Activated naive CD4-positive, alpha-beta T cell treated with anti-CD3 and anti-CD28 coated beads, Interleukin-2, amount 10 ng/mL, durations not matched to agents 7 days and 5 days (primary cell): ENCODE results near the gene AK4.

Experiments used
- CTCF ChIA-PET: fragments of 350-600 bp; sonication (Branson Sonifier 250); formaldehyde crosslinking; loops from one replicate; lab custom pipeline; 2021; ENCODE audit warnings: antibody characterized with exemption; lab: Charles Lee
- DNase-seq: peaks from one replicate; pipeline ENCODE4 v3.0.0-alpha.2; 2020
- H3K27ac Mint-ChIP-seq: one replicate; pipeline ENCODE4 v1.8.0; 2021; ENCODE audit warnings: mild to moderate bottlenecking, moderate library complexity, mixed read lengths
- H3K27me3 Mint-ChIP-seq: one replicate; pipeline ENCODE4 v1.8.0; 2021; ENCODE audit warnings: mild to moderate bottlenecking, mixed read lengths
- H3K36me3 Mint-ChIP-seq: one replicate; pipeline ENCODE4 v1.8.0; 2021; ENCODE audit warnings: mixed read lengths
- H3K4me1 Mint-ChIP-seq: one replicate; pipeline ENCODE4 v1.8.0; 2021; ENCODE audit warnings: mixed read lengths
- H3K4me3 Mint-ChIP-seq: one replicate; pipeline ENCODE4 v1.8.0; 2021; ENCODE audit warnings: mild to moderate bottlenecking, moderate library complexity, mixed read lengths
- H3K9me3 Mint-ChIP-seq: one replicate; pipeline ENCODE4 v1.8.0; 2021; ENCODE audit warnings: mixed read lengths

Gene AK4

GRCh38 chr1:65176056-65176450 lies 28.1 kb downstream of the AK4 start:
- CTCF ChIA-PET, result no interaction called here

GRCh38 chr1:65176591-65176990 lies 28.6 kb downstream of the AK4 start:
- Mint-ChIP-seq H3K4me1 (no peaks in the 10 kb centered on the region), H3K27ac (no peak overlapping the region), H3K9me3 (no peaks in the 10 kb centered on the region), H3K36me3 (no peaks in the 10 kb centered on the region), H3K27me3 (peaks cover 3% of the 10 kb centered on the region), H3K4me3 (no peak overlapping the region)
- no peak for DNase-seq
- CTCF ChIA-PET, result no interaction called here

More at GRCh38 chr1:65176056-65176450, 28.1 kb downstream of the AK4 start:
- no peak overlapping the region for H3K4me3 Mint-ChIP-seq
- H3K36me3 Mint-ChIP-seq, result no peaks in the 10 kb centered on the region
- H3K9me3 Mint-ChIP-seq, result no peaks in the 10 kb centered on the region
- no peak for DNase-seq
- peaks cover 3% of the 10 kb centered on the region for H3K27me3 Mint-ChIP-seq
- H3K4me1 Mint-ChIP-seq, result no peaks in the 10 kb centered on the region
- H3K27ac Mint-ChIP-seq, result no peak overlapping the region

GRCh38 chr1:65177457-65177856 lies 29.5 kb downstream of the AK4 start:
- no peak overlapping the region for H3K4me3 Mint-ChIP-seq
- no peak for DNase-seq
- no peaks in the 10 kb centered on the region for H3K9me3 Mint-ChIP-seq
- H3K4me1 Mint-ChIP-seq, result no peaks in the 10 kb centered on the region
- no peak overlapping the region for H3K27ac Mint-ChIP-seq
- H3K27me3 Mint-ChIP-seq, result peaks cover 3% of the 10 kb centered on the region
- CTCF ChIA-PET, result no interaction called here
- H3K36me3 Mint-ChIP-seq, result no peaks in the 10 kb centered on the region

- DNase-seq, result no peak
- Mint-ChIP-seq H3K36me3 (no peaks in the 10 kb centered on the region), H3K4me1 (no peaks in the 10 kb centered on the region), H3K27me3 (peaks cover 3% of the 10 kb centered on the region), H3K4me3 (no peak overlapping the region), H3K27ac (no peak overlapping the region), H3K9me3 (no peaks in the 10 kb centered on the region)
- CTCF ChIA-PET, result no interaction called here
These were observed 30.2 kb downstream of the AK4 start for GRCh38 chr1:65178235-65178634.

GRCh38 chr1:65179148-65179547 lies 31.1 kb downstream of the AK4 start:
- Mint-ChIP-seq H3K4me1 (no peaks in the 10 kb centered on the region), H3K9me3 (no peaks in the 10 kb centered on the region), H3K27me3 (peaks cover 3% of the 10 kb centered on the region), H3K27ac (no peak overlapping the region), H3K36me3 (no peaks in the 10 kb centered on the region), H3K4me3 (no peak overlapping the region)
- CTCF ChIA-PET, result no interaction called here
- no peak for DNase-seq

- DNase-seq, result no peak
- no peaks in the 10 kb centered on the region for H3K4me1 Mint-ChIP-seq
- no peak overlapping the region for H3K27ac Mint-ChIP-seq
- CTCF ChIA-PET, result interaction anchor here (1.4 to 1.6 kb wide), 2 partner anchors 11 to 28 kb away, joined by 3 to 4 read pairs; no protein-coding TSS in a partner anchor
- H3K27me3 Mint-ChIP-seq, result peaks cover 3% of the 10 kb centered on the region
- H3K4me3 Mint-ChIP-seq, result no peak overlapping the region
- H3K36me3 Mint-ChIP-seq, result no peaks in the 10 kb centered on the region
- H3K9me3 Mint-ChIP-seq, result no peaks in the 10 kb centered on the region
These were observed 33.0 kb downstream of the AK4 start for GRCh38 chr1:65180977-65181376.

- Mint-ChIP-seq H3K4me3 (no peak overlapping the region), H3K27me3 (no peaks in the 10 kb centered on the region), H3K27ac (no peak overlapping the region), H3K36me3 (no peaks in the 10 kb centered on the region), H3K4me1 (no peaks in the 10 kb centered on the region), H3K9me3 (no peaks in the 10 kb centered on the region)
- no peak for DNase-seq
- CTCF ChIA-PET, result interaction anchor here (1.5 kb wide), 1 partner anchor 26 kb away, joined by 4 read pairs; no protein-coding TSS in a partner anchor
These were observed 34.8 kb downstream of the AK4 start for GRCh38 chr1:65182658-65183268.

GRCh38 chr1:65189576-65190115 lies 41.6 kb downstream of the AK4 start:
- no peaks in the 10 kb centered on the region for H3K9me3 Mint-ChIP-seq
- H3K36me3 Mint-ChIP-seq, result peaks cover 23% of the 10 kb centered on the region
- H3K4me1 Mint-ChIP-seq, result peaks cover 7% of the 10 kb centered on the region
- CTCF ChIA-PET, result interaction anchor here (1.1 kb wide), 1 partner anchor 19 kb away, joined by 3 read pairs; no protein-coding TSS in a partner anchor
- H3K27me3 Mint-ChIP-seq, result no peaks in the 10 kb centered on the region
- no peak overlapping the region for H3K4me3 Mint-ChIP-seq
- no peak for DNase-seq
- no peak overlapping the region for H3K27ac Mint-ChIP-seq

- DNase-seq, result no peak
- Mint-ChIP-seq H3K4me1 (peaks cover 7% of the 10 kb centered on the region), H3K27me3 (no peaks in the 10 kb centered on the region), H3K4me3 (no peak overlapping the region), H3K27ac (no peak overlapping the region), H3K9me3 (no peaks in the 10 kb centered on the region), H3K36me3 (peaks cover 23% of the 10 kb centered on the region)
- CTCF ChIA-PET, result interaction anchor here (1.1 kb wide), 1 partner anchor 19 kb away, joined by 3 read pairs; no protein-coding TSS in a partner anchor
These were observed 42.2 kb downstream of the AK4 start for GRCh38 chr1:65190229-65190628.

GRCh38 chr1:65193129-65193695 lies 45.2 kb downstream of the AK4 start:
- DNase-seq, result no peak
- Mint-ChIP-seq H3K4me3 (no peak overlapping the region), H3K36me3 (peaks cover 33% of the 10 kb centered on the region), H3K27me3 (no peaks in the 10 kb centered on the region), H3K9me3 (no peaks in the 10 kb centered on the region), H3K4me1 (peaks cover 10% of the 10 kb centered on the region), H3K27ac (no peak overlapping the region)
- CTCF ChIA-PET, result no interaction called here

GRCh38 chr1:65195495-65196417 lies 47.8 kb downstream of the AK4 start:
- H3K4me1 Mint-ChIP-seq, result peaks cover 4% of the 10 kb centered on the region
- H3K36me3 Mint-ChIP-seq, result peaks cover 35% of the 10 kb centered on the region
- CTCF ChIA-PET, result interaction anchor here (1.0 to 1.2 kb wide), 2 partner anchors 9 to 18 kb away, joined by 3 read pairs; no protein-coding TSS in a partner anchor
- H3K27me3 Mint-ChIP-seq, result no peaks in the 10 kb centered on the region
- no peak for DNase-seq
- no peak overlapping the region for H3K4me3 Mint-ChIP-seq
- no peaks in the 10 kb centered on the region for H3K9me3 Mint-ChIP-seq
- H3K27ac Mint-ChIP-seq, result no peak overlapping the region

- H3K27ac Mint-ChIP-seq, result no peak overlapping the region
- no peak overlapping the region for H3K4me3 Mint-ChIP-seq
- CTCF ChIA-PET, result interaction anchor here (1.2 kb wide), 1 partner anchor 16 kb away, joined by 3 read pairs; no protein-coding TSS in a partner anchor
- no peak for DNase-seq
- peaks cover 29% of the 10 kb centered on the region for H3K36me3 Mint-ChIP-seq
- H3K27me3 Mint-ChIP-seq, result no peaks in the 10 kb centered on the region
- H3K4me1 Mint-ChIP-seq, result peaks cover 4% of the 10 kb centered on the region
- no peaks in the 10 kb centered on the region for H3K9me3 Mint-ChIP-seq
These were observed 48.9 kb downstream of the AK4 start for GRCh38 chr1:65196926-65197325.

GRCh38 chr1:65197636-65198035 lies 49.6 kb downstream of the AK4 start:
- no peaks in the 10 kb centered on the region for H3K9me3 Mint-ChIP-seq
- H3K4me1 Mint-ChIP-seq, result peaks cover 4% of the 10 kb centered on the region
- peaks cover 25% of the 10 kb centered on the region for H3K36me3 Mint-ChIP-seq
- CTCF ChIA-PET, result interaction anchor here (0.9 kb wide), 1 partner anchor 12 kb away, joined by 5 read pairs; no protein-coding TSS in a partner anchor
- H3K27me3 Mint-ChIP-seq, result no peaks in the 10 kb centered on the region
- H3K4me3 Mint-ChIP-seq, result no peak overlapping the region
- DNase-seq, result no peak
- H3K27ac Mint-ChIP-seq, result no peak overlapping the region

- CTCF ChIA-PET, result interaction anchor here (0.9 kb wide), 1 partner anchor 11 kb away, joined by 5 read pairs; no protein-coding TSS in a partner anchor
- Mint-ChIP-seq H3K27me3 (no peaks in the 10 kb centered on the region), H3K36me3 (peaks cover 25% of the 10 kb centered on the region), H3K27ac (no peak overlapping the region), H3K4me1 (peaks cover 4% of the 10 kb centered on the region), H3K9me3 (no peaks in the 10 kb centered on the region), H3K4me3 (no peak overlapping the region)
- no peak for DNase-seq
These were observed 50.1 kb downstream of the AK4 start for GRCh38 chr1:65198096-65198495.
